Amniotic epithelial cell (primary cell): ENCODE measurements around the gene CYP1B1.
"Not testable (repeated sequence)": the region's sequence is repeated elsewhere in the genome, so short reads cannot be mapped to it uniquely, and the experiment has no call there.

Source experiments
- DNase-seq: peaks from one replicate; pipeline ENCODE4 v3.0.0-alpha.2; 2010; ENCODE audit warnings: low read depth

CYP1B1 gene

GRCh38 chr2:38075507-38076151, at the start of gene CYP1B1:
Gene CYP1B1, minus strand, starts transcription at chr2:38076151. Its CDS starts 763 bp downstream, at chr2:38075388.
- DNase-seq, result no peak

DNA sequence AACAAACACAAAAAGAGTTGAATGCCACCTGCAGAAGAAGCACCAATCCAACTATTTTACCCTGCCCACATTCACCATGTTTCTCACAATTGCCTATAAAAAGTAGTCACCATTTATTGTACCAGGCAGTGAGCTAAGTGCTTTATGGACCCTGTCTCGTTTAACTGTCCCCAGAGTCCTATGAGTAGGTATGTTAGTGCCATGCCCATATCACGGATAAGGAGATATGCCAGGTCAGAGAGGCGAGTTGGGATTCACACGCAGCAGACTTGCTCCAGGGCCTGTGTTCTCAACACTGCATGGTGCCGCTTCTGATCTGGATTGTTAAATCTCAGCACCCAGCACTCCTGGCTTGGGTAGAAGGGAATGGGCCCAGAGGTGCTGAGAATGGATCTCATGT, 49.1 kb upstream of the CYP1B1 start:
- no peak for DNase-seq

- DNase-seq, result no peak
Observed at GRCh38 chr2:38123911-38124310, 48.0 kb upstream of the CYP1B1 start.

DNA sequence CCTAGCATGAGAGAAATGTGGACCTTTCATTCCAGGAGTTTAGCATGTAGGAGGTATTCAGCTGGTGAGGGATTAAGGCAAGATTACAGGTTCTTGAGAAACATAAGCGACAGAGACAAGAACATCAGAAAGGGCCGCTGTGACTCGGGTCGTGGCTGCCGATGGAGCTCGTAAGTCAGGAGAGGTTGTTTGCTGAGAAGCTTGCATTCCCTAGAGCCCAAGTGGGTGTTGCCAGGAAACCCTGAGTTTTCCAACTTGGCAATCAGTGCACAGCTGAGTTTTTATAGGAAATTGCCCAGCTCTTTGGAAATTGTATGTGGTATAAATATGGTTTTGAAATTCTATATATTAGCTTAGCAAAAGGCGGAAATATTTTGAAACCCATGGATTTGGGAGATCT, 46.4 kb upstream of the CYP1B1 start:
- no peak for DNase-seq

DNA sequence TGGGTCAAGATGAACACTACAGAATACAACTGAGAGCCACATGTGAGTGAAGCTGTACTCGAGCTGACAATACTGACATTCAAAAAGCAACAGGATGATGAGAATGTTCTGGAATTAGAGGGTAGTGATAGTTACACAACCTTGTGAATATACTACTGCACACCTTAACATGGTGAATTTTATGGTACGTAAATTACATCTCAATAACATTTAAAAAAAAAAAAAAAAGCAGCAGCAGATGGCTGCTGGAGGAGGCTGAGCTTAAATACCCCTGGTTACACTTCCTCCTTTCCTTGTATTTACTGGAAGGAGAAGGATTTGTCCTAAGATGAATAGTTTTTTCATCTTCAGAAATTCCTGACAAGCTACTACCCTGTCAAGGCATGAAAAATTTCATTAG, 45.5 kb upstream of the CYP1B1 start:
- no peak for DNase-seq

DNA sequence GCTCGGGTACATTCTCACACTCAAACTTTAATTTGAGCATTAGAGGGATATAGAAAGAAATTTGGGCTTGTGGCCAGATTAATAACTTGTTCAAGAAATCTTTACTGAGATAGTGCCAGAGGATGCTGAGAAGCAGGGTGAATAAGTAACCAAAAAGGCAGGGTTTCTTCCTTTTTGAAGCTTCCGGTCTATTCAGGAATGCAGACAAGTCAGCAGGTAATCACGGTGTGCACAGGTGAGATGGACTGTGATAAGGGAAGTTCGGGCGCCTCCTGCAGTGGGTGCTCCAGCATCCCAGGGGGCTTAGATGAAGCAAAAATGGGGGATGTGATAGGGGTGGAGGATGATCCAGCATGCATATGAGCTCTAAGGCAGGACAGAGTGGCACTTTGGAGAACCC, 44.9 kb upstream of the CYP1B1 start:
- no peak for DNase-seq

- no peak for DNase-seq
Observed at GRCh38 chr2:38120264-38120592, 44.3 kb upstream of the CYP1B1 start.

DNA sequence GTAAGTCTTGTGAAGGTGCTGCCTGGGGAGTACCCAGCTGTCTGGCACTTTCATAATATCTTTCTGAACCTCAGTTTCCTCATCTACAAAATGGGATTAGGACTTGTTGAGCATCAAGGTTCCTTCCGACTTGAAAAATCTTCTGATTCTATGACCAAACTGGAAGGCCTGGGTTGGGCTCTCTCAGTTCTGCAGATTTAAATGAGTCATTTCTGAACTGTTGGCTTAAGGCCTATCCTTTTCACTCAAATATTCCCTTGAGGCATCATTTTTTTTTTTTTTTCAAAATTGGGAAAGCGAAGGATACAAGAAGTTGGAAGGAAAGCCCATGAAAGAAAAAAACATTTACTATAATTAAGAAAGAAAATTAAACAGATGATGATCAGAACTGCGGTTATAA, 40.8 kb upstream of the CYP1B1 start:
- peak; percentile 71 for DNase-seq

DNA sequence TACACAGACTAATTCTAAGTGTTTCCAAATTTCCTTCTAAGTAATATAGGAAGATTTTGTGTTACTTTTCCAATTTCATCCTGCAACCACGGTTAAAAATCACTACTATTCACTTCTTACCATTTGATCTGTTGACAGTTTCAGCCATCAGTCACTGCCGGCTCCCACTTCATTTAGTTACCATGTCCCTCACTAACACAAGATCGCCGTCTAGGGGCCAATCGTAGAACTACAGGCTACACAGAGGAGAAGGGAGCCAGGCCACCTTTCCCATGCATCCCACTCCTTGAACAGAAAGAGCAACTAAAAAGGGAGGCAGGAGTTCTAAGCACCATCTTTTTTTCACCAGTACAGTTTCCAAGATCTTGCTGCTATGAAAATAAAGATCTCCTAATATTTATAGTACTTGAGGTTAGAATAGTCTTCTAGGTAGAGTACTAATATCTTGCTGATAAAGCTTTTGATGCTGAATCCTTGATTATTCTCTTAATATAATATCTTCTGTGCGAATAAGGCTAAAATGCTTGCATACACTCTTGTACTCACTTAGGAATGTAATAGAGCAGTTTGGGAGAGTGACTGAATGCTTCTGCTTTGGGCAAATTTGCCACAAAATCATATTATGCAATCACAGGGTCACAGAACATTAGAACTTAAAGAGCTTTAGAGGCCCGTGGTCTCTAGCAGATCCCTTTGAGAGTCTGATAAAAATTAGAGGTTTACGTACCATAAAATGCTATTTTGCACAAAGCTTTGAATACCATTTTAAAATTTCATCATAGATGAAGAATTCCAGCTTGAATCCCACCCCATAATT, 39.5 kb upstream of the CYP1B1 start:
- DNase-seq, result peak; percentile 77

DNA sequence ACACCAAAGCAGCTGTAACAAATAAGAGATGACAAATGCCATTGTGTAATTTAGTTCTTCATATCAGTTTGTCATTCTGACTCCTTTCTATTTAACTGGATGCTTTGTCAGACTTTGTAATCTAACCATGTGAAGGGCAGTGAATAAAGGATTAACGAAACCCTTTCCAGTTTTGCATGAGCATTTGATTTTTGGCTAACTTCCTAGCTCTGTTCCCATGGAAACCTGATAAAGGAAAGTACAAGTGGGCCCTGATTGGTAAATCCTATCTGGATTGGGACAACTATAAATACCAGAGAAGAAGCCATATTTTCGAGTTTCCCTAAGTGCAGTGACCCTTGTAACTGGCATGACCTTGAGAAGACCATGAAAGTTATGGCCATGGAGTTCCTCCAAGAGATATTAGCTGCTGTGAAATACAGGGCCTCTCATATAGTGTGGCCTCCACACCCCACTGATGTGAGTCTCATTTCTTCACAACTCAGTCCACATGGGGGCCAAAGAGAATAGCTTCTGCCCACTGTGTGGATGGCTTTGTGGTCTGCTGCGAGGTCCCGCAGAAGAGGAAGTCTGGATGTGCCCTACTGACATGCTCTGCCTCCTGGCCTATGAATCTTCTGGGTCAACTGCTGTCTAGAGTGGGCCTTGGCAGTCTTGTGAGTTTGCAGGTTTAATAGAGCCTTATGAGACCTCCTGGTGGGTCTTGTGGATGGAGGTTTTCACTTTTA, 38.2 kb upstream of the CYP1B1 start:
- DNase-seq, result peak; percentile 89

GRCh38 chr2:38113051-38113450, 37.1 kb upstream of the CYP1B1 start:
- DNase-seq, result no peak

DNA sequence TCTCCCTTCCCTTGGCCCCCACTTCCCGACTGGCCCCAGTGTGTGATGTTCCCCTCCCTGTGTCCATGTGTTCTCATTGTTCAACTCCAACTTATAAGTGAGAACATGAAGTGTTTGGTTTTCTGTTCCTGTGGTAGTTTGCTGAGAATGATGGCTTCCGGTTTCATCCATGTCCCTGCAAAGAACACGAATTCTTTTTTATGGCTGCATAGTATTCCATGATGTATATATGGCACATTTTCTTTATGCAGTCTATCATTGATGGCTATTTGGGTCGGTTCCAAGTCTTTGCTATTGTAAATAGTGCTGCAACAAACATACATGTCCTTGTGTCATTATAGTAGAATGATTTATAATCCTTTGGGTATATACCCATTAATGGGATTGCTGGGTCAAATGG, 35.4 kb upstream of the CYP1B1 start:
- not testable (repeated sequence) for DNase-seq

DNA sequence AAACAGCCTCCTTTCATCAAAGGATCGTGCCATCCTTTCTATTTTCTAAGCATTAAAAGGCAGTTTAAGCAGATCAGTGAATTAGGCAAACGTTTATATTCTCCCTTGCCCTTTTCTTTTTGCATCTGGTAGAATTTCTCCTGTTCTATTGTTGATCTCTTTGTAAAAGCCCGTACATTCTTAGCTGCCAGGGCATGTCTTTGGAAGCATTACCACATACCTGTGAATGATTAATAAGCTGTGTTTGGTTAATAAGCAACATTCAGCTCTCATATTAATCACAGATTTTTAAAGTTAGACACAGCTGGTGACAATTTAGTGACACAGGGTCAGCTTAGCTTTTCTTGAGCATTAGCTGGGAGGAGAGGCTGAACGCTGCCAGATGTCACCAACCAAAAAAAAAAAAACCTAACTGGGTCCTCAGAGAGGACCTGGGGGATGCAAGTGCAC, 33.8 kb upstream of the CYP1B1 start:
- DNase-seq, result peak; percentile 62

DNA sequence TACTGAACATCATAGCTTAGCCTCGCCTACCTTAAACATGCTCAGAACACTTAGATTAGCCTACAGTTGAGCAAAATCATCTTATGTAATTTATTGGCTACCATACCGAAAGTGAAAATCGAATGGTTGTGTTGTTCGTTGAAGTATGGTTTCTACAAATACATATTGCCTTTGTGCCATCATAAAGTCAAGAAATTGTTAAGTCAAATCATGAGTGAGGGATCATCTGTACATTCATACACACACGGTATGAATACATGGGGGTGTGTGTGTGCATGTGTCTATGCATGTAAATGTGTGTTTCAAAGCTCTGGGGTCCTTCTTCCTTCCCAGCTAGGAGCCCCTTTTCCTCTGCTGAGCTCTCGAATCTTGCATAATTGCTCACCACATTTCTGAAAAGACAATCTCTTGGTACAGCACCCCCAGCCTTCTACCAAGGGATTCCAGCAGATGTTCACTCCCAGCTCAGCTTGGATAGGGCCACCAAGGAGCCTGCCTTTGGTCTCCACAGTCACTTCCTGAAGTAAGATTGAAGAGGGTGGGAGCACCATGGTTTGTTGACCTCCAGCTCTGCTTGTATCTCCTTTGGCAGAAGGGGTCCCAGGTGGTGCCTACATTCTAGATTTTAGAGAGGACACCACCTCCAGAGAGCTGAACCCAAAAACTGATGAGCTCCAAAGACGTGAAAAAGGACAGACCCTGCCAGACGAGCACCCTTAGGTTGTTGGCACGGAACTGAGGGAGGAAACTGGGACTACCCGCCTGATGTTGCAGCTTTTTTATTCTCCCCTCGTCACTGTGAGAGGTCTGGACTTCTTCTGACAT, 33.2 kb upstream of the CYP1B1 start:
- no peak for DNase-seq

GRCh38 chr2:38107738-38108410, 31.9 kb upstream of the CYP1B1 start:
- DNase-seq, result no peak

DNA sequence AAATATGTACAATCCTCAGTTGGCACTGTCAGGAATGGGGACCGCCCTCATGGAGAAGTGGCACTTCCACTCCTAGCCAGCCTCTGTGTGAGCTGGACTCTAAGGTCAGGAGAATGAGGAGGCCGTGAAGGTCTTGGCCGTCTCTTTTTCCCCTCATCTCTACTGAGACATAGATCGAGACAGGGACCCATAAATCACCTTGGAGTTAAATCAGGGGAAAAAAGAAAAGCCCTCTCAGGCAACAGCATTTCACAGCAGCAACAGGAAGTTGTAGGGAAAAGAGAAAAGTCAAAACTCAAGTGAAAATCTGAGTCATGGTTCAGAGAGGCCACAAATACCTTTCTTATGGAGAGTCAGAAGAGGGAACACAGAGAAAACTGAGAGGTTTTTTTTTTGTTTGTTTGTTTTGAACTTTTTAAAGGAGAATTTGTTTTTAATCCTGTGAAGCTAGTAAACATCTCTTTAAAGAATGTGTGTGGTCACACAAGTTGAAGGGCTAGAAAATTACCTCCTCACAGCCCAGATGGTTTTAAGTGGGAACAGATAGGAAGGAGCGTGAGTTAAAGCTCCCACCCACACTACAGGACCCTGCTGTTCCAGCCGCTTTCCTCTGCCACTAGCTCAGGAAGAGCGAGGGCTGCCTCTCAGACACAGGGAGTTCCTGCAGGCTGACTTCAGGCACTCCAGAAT, 30.6 kb upstream of the CYP1B1 start:
- DNase-seq, result peak; percentile 82

DNA sequence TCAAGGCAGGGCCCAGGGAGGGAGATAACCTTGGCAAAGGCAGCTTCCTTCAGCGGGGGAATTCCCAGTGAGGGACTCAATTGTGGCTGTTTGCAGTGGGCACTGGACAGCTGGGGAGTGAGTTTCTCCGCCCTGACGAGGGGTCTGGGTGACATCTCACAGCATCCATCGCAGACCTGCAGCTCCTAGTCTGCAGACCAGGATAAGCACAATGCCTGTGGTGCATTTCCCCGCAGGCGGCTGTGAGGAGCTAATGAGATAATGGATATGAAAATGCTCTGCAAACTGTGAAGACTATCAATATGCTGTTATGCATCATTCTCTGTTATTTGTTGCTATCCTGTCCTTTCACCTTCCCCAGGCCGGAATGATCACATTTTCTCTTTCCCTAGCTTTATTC, 30.0 kb upstream of the CYP1B1 start:
- DNase-seq, result no peak

DNA sequence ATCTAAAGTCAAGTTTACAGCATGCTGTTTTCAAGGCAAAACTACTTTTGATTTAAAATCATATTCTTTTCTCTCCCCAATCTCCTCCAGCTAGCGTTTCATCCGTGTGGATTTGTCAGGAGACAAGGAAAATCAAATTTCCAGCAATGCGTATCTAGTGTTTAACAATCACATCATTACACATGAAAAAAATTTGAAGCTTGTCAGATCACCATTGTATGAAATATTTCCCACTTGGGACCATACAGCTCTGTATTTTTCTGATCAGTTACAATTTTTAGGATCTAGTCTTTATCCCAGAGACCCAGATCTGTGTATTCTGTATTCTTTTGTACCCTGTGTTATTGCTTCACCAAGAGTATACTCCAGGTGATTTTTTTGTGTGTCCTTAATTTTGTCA, 28.6 kb upstream of the CYP1B1 start:
- DNase-seq, result no peak

- DNase-seq, result no peak
Observed at GRCh38 chr2:38100328-38100727, 24.4 kb upstream of the CYP1B1 start.

DNA sequence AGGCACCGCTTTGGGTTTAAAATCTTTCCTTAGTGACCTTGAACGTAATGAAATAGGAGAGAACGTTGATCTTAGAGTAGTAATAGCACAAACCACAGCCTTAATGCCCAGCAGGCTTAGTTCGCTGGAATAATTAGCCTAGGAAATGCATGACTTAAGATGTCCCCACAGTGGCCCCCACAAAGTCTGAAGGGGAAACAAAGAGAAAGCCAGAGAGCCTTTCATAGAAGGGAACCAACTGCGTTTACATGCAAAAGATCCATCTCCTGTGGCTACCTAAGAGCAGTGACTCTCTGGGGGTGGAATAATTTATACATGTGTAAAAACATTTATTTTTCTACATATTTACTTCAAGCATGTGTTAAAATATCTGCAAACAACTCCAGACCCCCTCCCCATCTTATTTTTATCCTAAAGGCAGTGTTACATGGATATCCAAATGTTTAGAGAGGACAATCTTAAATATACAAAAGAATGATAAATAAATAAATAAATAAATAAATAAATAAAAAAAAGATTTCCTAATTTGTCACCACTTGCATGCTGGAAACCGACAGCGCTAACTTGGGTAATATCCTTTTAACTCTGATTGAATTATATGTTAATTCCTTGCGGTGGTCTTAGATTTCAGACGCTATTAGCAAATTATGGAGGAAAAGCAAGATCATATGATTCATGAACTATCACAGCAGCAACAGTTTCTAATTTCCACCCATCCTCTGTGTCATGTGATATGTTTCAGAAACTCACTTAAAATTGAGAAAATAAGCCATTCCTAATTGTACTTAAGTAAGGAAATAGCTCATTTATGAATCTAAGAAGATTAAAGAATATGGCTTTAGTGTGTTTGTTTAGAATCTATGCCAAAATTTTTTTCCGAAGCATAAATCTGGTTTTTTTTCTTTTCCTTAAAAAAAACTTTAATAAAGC, 23.4 kb upstream of the CYP1B1 start:
- DNase-seq, result no peak
